GM21367 (cell line): ENCODE measurements around the gene PAH.
"Not testable (repeated sequence)": the region's sequence is repeated elsewhere in the genome, so short reads cannot be mapped to it uniquely, and the experiment has no call there.

Experiments used
- ATAC-seq: cut with Tn5 transposase; IDR thresholded peaks from one replicate; pipeline ENCODE4 v1.9.1; 2021; ENCODE audit not compliant: unreplicated experiment

Gene PAH

DNA sequence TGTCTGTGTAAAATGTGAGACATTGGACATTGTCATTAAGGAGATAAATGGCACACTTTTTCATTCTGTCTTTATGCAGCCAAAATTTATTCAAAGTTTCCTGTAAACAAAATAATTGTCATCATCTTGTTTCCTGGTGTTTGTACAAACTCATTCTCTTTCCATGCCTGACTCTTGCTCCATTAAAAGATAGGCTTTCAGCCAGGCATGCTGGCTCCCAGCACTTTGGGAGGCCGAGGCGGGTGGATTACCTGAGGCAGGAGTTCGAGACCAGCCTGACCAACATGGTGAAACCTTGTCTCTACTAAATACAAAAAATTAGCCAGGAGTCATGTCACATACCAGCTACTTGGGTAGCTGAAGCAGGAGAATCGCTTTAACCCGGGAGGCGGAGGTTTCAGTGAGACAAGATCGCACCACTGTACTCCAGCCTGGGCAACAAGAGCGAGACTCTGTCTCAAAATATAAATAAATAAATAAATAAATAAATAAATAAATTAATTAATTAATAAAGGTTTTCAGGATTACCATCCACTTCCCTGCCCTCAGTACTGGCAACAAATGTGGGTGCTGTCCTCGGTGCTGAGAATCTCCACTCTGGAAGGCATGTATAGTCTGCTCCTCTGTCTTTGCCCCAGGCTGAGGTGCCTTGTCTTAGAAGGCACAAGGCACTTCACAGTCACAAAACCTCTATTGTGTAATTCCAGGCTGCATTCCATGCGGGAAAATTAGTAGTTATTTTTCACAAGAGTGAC lies 83.2 kb downstream of the PAH start:
- ATAC-seq: no peak

DNA sequence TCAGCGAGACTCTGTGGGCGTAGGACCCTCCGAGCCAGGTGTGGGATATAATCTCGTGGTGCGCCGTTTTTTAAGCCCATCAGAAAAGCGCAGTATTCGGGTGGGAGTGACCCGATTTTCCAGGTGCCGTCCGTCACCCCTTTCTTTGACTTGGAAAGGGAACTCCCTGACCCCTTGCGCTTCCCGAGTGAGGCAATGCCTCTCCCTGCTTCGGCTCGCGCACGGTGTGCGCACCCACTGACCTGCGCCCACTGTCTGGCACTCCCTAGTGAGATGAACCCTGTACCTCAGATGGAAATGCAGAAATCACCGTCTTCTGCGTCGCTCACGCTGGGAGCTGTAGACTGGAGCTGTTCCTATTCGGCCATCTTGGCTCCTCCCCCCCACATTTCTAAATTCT lies 84.2 kb downstream of the PAH start:
- not testable (repeated sequence) for ATAC-seq

DNA sequence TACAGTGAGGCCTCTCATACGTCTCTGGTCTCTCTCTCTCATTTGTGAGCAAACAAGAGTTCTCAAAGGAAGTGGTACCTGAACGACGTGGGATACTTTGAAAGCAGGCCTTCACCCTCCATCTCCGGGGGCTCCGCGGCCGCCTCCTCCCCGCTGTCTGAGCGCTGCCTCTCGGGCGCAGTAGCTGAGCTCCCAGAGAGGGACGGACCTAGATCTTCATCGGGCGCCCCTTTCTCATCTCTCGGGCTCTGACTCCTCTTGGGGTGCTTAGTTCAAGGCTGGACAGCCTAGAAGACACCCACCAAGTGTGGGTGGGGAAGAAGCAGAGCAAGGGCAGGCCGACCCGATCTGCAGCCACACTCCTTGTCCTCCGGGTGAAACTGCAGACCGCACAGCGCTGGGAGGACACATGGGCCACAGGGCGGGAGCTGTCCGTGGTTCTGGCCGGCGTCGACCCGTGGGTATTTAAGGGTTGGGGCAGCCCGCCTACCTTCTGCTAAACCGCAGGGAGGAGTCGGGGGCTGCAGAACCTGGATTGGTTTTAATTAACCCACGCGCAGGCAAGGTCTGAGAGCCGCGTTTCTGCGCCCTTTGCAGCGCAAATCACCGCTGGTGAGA lies 92.7 kb downstream of the PAH start:
- no peak for ATAC-seq

DNA sequence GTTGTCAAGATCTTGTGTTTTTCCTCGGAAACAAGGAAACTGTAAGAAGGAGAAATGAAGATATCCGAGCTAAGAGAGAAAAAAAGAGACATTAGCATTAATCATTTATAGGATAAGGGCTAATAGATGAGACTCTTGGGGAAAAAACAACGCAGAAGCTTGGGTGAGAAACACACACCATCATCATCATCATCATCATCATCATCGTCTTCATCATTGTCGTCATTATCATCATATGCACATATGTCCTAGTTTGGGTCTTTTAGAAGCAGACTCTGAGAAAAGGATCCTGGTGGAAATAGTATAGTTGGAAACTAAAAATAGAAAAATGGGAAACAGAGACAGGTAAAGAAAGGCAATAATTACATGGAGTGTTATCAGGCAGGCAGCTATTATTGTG lies 95.9 kb downstream of the PAH start:
- ATAC-seq: no peak

DNA sequence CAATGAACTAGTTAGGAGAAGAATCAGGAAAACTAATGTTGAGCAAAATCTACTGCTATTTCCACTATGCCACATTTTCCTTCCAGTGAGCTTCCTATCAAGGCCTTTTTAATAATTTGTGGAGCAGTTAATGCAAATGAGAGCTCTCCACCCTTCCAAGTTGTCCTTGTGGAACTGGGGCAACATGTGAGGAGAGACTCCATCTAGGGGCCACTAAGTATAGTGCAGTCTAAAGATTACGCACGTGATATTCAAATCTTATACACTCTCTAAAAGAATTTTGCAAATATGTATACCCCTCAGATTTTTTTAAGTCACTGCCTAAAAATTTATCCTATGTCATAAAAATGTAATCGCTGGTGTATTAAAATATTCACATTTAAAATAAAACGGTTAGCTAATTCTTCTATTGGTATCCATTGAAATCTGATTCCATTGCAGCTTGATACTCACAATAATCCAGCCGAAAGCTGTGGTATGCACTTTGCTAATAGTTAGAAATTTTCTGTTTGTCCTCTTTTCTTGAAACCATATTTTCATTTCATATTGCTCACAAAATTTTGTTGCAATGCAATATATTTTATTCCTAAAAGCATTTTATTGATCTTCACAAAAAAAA lies 100.1 kb downstream of the PAH start:
- peak; percentile 47 for ATAC-seq

DNA sequence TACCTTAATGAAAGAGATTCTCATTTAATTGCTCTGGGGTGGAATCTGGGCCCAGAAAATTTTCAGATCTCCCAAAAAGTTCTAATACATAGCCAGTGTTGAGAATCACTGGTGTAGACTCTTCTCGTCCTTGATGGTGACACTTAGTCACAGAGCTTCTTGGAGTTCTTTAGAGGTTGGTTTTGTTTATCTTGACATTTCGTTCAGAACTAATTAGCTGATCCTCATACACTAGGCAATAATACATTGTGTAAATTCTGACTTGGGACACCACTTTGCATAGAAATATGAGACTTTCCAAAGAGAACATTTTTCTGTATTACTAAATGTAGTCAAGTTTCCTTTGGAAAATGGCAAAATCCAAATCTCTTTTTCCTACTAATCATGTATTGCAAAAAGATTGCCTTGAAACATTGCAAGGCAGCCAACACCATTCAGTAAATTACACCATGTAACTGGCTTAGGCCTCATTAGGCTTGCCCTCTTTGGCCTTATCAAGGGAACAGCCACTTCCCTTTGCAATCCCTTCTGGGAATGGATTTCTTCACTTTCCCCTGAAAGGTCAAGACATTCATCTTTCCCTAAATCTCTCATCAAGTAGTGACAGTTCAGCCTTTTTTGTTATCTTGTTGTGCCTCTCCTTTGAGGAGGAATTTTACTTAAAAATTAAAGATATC lies 102.2 kb downstream of the PAH start:
- ATAC-seq: no peak

DNA sequence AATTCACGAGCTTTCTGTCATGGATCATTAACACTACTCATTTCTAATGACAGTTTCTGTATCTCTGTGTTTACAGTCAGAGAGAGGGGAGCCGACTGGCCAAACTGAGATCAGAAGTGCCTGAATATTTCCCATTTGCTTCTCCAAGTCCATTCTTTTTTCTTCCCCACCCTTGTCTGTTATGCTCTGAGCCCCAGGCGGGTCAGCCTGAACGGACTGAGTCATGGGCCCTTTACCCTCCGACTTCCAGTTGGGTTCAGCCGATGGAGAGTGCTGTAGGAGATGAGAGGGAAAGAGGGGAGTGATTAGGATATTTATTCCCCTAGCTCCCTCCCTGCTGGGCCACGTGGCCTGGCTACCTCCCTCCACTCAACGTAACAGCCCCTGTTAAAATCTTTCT lies 104.7 kb downstream of the PAH start:
- ATAC-seq: no peak

DNA sequence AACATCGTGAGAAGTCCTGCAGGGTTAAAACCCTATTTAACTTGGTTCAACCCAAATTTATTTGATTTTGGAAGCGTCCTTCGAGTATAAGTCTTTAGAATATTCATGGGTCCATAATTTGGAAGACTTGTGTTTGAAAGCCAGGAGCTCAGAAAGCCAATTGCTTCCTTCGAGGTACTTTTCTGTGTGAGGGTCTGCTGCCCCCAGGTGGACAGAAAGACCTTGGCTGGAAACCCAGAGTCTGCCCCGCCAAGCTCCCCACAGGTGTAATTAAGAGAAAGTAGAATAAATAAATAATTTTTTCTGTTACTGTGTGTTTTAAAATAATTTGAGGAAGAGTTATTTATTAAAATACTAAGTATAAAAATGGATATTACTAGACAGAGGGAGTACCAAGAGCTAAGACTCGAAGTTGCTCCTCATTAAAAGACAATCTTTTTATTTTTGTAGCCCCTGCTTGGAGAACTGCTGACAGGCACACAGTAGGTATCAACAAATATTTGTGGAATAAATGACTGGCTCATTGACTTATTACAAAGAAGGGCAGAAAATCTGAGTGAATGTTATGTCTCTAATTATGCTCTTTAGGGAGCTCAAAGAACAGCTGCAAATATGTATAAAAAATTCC lies 105.8 kb downstream of the PAH start:
- no peak for ATAC-seq

DNA sequence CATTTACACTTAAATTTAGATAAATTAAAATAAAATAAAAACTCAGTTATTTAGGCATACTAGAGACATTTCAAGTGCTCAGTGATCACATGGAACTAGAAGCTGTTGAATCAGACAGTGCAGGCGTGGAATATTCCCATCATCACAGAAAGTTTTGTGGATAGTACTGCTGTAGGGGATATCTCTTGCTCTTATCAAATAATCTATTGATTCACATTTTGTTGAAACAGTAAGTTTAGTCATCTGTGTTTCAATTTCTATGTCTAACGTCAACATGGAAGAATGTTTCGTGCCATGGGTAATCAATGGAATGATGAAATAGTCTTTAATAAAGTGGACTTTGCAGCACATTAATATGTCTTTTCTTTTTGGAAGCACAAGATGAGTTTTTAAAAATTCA lies 108.6 kb downstream of the PAH start:
- no peak for ATAC-seq

DNA sequence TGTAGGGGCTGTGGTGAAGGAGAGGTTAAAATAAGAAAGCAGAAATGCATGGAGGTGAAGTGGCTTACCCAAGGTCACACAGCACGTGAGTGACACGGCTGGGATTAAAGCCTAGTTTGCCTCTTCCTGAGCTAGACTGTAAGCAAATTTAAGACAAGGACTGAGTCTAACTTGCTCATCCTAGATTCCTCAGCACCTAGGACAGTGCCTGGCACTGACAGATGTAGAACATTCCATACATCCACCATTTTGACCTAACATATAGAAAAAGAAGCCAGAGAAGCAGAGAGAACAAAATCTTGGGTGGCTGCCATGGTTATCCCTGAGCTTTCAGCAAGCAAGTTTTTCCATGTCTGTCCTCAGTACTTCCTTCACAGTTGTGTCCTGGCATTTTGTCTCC lies 110.5 kb downstream of the PAH start:
- no peak for ATAC-seq

DNA sequence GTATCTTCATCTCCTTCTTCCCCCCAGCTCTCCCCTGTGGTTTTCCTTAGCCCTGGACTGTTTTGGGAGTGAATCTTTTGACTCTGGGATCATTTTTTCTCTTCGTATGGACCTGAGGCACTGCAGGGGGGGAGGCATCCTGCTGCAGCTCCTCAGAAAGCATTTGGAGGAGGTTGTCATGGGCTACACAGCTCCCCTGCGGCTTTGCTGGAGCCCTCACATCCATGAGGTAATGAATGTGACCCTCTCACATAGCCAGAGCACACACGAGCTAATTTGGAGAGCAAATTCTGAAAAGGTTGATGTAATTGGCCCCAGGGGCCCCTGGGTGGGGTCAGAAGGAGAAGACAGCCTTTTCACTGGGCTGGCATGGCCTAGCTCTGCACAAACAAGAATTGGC lies 110.9 kb downstream of the PAH start:
- ATAC-seq: no peak

DNA sequence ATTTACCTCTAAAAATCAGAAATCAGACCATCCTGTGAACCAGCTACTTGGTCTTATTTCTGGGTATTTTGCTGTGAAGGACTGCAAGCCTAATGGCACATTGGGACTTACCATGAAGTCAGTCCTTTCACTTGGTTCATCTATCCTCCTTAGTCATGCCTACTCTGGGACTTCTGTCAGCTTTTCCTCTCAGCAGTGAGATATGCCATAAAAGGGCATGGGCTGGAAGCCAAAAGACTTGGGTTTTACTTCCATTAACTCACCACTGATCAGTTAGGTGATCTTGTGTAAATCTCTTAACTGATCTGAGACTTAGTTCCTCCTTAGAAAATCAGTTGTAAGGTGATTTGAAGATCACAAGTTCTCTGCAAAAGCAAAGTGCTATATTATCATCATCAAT lies 116.5 kb downstream of the PAH start:
- ATAC-seq: no peak

DNA sequence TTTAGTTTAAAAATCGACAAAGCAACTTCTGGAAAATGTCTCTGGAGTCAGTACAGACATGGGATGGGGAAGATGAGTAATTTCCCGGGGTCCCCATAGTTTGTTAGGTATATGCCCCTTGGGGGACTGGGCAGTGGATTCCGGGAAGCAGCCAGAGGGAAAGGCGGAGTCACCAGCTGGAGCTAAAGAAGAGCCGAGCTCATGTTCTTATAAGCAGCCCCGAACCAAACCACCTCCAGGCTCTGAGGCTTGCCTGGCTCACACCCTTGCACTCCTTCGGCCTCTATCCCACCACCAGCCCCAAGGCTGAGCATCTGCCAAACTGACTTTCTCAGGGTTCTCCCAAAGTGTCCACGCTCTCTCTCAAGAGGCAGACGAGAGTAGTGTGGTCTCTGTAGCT lies 117.8 kb downstream of the PAH start:
- no peak for ATAC-seq

DNA sequence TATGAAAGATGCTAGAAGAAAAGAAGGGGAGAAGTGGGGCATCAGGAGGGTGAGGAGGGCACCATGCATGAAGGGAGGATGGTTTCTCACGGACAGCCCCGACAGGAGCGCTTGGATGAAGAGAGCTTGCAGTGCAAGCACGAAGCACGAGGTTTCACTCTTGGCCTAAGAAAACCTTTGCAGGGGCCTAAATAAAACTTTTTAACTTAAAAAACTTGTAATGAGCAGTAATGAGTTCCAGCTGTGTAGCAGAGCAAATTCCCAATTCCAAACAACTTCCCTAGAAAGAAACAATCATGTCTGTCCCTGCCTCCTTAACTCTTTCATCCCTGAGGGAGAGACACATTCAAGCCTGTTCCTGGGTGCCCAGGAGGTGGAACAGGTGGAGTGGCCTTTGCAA lies 119.5 kb downstream of the PAH start:
- no peak for ATAC-seq

DNA sequence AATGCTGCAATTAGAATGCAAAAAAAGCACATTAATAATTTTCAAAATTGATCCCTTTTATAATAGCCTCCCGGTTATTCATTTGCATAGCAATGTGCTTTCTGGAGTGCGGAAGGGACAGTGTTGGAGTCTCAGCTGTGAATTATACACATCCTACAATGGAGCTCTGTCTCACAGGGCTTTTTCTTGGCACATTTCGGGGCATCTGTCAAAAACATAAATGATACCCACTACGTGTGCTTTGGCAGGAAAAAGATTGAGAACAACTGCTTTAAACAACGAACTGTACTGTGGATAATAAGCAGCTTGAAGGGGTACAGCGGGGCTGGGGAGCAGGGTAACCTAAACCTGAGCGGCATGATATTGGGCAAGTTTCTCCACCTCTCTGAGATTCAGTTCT lies 123.1 kb downstream of the PAH start:
- no peak for ATAC-seq
